ENCODE results near the gene HSD17B12. TPM values are rescaled to one million over a fixed set of nuclear protein-coding genes. Genes with fewer than 3 reads are reported as not detected.

Gene HSD17B12
- total RNA-seq, 2 donors from 2014 or later: 59.9 to 102 TPM

- no peak overlapping the region for H3K27ac ChIP-seq
- H3K36me3 ChIP-seq: no peaks in the 10 kb centered on the region
- H3K27me3 ChIP-seq (replicated peaks; ENCODE audit: insufficient read depth): no peaks in the 10 kb centered on the region
- DNase-seq (ENCODE audit: low spot score): no peak
- TF ChIP-seq CTCF (IDR thresholded peaks at IDR 0.05): no peak
- TF ChIP-seq POLR2A (IDR thresholded peaks at IDR 0.05): no peak
- no peak for TF ChIP-seq POLR2AphosphoS5 (IDR thresholded peaks at IDR 0.05)
- WGBS: 36% methylated on average over 3 of the region's 3 CpGs
- no peaks in the 10 kb centered on the region for H3K9me3 ChIP-seq
- intact Hi-C loops (cut with DNase I): no loop called here
- H3K4me1 ChIP-seq (replicated peaks): no peaks in the 10 kb centered on the region
- no peak overlapping the region for H3K4me3 ChIP-seq
Observed at GRCh38 chr11:43639224-43639623, 41.3 kb upstream of the HSD17B12 start.

GRCh38 chr11:43639920-43640319 is 40.6 kb upstream of the HSD17B12 start:
- DNase-seq (ENCODE audit: low spot score): no peak
- Histone ChIP-seq H3K4me1 (replicated peaks) (no peaks in the 10 kb centered on the region), H3K4me3 (no peak overlapping the region), H3K27ac (no peak overlapping the region), H3K27me3 (replicated peaks; ENCODE audit: insufficient read depth) (no peaks in the 10 kb centered on the region), H3K9me3 (no peaks in the 10 kb centered on the region), H3K36me3 (no peaks in the 10 kb centered on the region)
- 72% methylated on average over 3 of the region's 3 CpGs for WGBS
- TF ChIP-seq POLR2A (IDR thresholded peaks at IDR 0.05) (no peak), POLR2AphosphoS5 (IDR thresholded peaks at IDR 0.05) (no peak), CTCF (IDR thresholded peaks at IDR 0.05) (no peak)
- intact Hi-C loops (cut with DNase I): no loop called here

- 0% methylated on average over 33 of the region's 33 CpGs for WGBS
- Histone ChIP-seq H3K4me1 (replicated peaks) (no peaks in the 10 kb centered on the region), H3K27ac (peak overlapping the region; percentile 68 to 72), H3K27me3 (replicated peaks; ENCODE audit: insufficient read depth) (no peaks in the 10 kb centered on the region), H3K36me3 (no peaks in the 10 kb centered on the region), H3K9me3 (no peaks in the 10 kb centered on the region), H3K4me3 (peak overlapping the region; percentile 80 to 81)
- intact Hi-C loops (cut with DNase I): loop anchor here (2.0 kb wide), 1 partner anchor 37 kb away; the partner anchor contains the start of gene HSD17B12
- TF ChIP-seq POLR2A (IDR thresholded peaks at IDR 0.05) (no peak), CTCF (IDR thresholded peaks at IDR 0.05) (peak in 2 of 4 experiments; percentile 8 to 25), POLR2AphosphoS5 (IDR thresholded peaks at IDR 0.05) (peak; percentile 98)
- peak; percentile 82 for DNase-seq (ENCODE audit: low spot score)
Observed at GRCh38 chr11:43643898-43644620, 36.5 kb upstream of the HSD17B12 start.

GRCh38 chr11:43644621-43645299 is 35.8 kb upstream of the HSD17B12 start:
- Histone ChIP-seq H3K9me3 (no peaks in the 10 kb centered on the region), H3K4me1 (replicated peaks) (no peaks in the 10 kb centered on the region), H3K27ac (peak overlapping the region; percentile 68 to 72), H3K27me3 (replicated peaks; ENCODE audit: insufficient read depth) (no peaks in the 10 kb centered on the region), H3K36me3 (no peaks in the 10 kb centered on the region), H3K4me3 (peak overlapping the region; percentile 80 to 81)
- DNase-seq (ENCODE audit: low spot score): no peak
- TF ChIP-seq POLR2A (IDR thresholded peaks at IDR 0.05): no peak
- TF ChIP-seq POLR2AphosphoS5 (IDR thresholded peaks at IDR 0.05): no peak
- TF ChIP-seq CTCF (IDR thresholded peaks at IDR 0.05): no peak
- 17% methylated on average over 7 of the region's 7 CpGs for WGBS
- intact Hi-C loops (cut with DNase I): loop anchor here (2.0 kb wide), 1 partner anchor 36 kb away; the partner anchor contains the start of gene HSD17B12

All from prostate gland (tissue), 2 donors.